Measurements from ENCODE around the gene PDGFA.

The PDGFA gene

DNA sequence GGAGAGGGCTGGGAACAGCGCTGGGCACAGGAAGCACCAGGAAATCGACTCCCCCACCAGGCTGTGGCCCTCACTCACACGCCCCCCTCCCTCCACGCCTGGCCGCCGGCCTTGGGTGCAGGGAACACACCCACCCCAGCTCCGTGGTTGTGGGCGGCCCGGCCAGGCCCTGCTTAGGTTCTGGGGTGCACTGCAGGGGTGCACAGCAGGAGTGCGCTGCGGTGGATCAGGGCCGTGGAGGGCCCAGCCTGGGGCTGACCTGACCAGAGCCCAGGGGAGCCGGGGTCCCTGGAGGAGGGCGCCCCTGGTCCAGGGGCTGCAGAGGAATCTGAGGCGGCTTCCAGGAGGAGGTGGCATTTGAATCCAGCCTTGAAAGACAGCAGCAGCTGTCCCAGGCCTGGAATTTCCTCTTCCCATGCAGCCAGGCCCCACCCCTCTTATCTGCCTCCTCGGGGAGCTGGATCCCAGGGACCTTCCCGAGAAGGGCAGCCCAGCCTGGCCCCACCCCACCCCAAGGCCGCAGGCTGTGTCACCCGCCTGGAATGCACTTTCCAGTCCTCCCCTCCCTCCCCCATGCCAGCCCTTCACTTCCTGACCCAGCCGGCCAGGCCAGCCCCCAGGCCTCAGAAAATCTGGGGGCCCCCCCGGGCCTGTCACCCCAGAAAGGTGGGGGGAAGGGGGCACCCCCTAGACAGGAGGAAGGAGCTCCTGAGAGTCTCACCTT lies 18.4 kb upstream of the PDGFA start:
- no peak overlapping the region for H3K4me3 ChIP-seq (ENCODE audit: low read depth, low read length)

- H3K4me3 ChIP-seq (ENCODE audit: low read depth, low read length), result no peak overlapping the region
These were observed 16.6 kb upstream of the PDGFA start for GRCh38 chr7:536231-536630.

GRCh38 chr7:534959-535358 lies 15.3 kb upstream of the PDGFA start:
- H3K4me3 ChIP-seq (ENCODE audit: low read depth, low read length), result no peak overlapping the region

GRCh38 chr7:534075-534474 lies 14.4 kb upstream of the PDGFA start:
- no peak overlapping the region for H3K4me3 ChIP-seq (ENCODE audit: low read depth, low read length)

DNA sequence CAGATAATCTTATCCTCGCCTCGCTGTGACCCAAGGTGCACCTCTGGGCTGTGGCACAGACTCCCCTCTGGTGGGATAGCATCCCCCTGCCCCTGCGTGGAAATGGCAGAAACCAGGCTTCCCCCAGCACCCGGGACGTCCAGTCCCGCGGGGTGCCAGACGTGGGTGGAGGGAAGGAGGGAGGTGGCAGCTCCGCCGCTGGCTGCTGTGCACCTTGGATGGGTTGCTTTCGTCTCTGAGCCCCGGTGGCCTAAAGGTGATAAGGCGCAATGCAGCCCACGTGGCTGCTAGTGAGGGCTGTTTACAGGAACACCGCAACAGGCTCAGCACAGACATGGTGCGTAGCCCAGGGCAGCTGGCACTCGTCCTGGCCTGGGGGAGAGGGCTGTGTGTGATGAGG lies 13.6 kb upstream of the PDGFA start:
- H3K4me3 ChIP-seq (ENCODE audit: low read depth, low read length), result no peak overlapping the region

DNA sequence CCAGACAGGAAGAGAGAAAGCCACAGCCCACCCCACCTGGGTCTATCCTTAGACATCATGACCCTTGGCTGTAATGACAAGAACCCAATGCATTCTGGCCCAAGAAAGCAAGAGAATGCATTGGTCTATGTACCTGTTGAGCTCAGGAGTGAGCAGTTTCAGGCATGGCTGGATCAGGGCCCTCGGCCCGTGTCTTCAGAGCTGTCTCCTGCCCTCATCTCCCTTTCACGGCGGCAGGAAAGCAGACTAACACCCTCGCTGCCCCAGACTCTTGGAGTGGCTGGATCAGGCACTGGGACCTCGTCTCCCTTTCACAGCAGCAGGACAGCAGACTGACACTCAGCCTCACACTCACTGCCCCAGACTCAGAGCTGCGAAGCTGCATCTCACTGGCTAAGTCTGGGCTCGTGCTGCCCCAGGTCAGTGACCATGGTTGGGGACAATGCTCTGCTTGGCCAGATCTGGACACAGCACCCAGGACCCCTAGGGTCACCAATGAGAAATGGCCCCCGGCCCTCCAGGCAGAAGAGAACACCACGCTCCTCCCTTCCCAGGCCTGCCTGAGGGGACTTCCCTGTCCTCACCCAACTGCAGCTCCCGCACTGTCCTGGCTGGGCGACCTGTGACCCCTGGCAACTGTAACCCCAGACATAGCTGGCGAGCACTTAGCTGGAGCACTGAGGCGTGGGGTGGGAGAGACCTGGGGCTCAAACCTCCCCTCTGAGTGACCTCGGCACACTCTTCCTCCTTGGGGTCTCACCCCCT lies 12.9 kb upstream of the PDGFA start:
- no peak overlapping the region for H3K4me3 ChIP-seq (ENCODE audit: low read depth, low read length)

GRCh38 chr7:531777-532176 lies 12.1 kb upstream of the PDGFA start:
- no peak overlapping the region for H3K4me3 ChIP-seq (ENCODE audit: low read depth, low read length)

- no peak overlapping the region for H3K4me3 ChIP-seq (ENCODE audit: low read depth, low read length)
These were observed 8.8 kb upstream of the PDGFA start for GRCh38 chr7:528451-528850.

DNA sequence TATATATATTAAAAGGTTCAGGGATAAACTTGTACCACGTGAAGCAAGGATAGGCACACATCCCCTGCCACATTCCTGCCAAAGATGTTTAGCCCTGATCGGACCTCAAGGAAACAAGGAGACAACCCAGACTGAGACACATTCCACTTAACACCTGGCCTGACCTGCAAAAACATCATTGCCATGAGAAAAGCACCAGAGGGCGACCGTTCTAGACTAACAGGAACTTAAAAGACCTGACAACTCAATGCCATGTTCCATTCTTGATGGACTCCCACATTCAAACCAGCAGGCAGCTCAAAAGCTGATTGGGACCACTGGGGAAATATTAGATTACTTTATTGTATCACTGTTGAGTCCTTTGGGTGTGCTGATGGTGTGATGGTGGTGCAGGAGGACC lies 8.1 kb upstream of the PDGFA start:
- no peak overlapping the region for H3K4me3 ChIP-seq (ENCODE audit: low read depth, low read length)

- no peak overlapping the region for H3K4me3 ChIP-seq (ENCODE audit: low read depth, low read length)
These were observed 6.9 kb upstream of the PDGFA start for GRCh38 chr7:526460-527034.

GRCh38 chr7:525740-526139 lies 6.1 kb upstream of the PDGFA start:
- H3K4me3 ChIP-seq (ENCODE audit: low read depth, low read length), result no peak overlapping the region

- H3K4me3 ChIP-seq (ENCODE audit: low read depth, low read length), result no peak overlapping the region
These were observed 5.2 kb upstream of the PDGFA start for GRCh38 chr7:524800-525199.

DNA sequence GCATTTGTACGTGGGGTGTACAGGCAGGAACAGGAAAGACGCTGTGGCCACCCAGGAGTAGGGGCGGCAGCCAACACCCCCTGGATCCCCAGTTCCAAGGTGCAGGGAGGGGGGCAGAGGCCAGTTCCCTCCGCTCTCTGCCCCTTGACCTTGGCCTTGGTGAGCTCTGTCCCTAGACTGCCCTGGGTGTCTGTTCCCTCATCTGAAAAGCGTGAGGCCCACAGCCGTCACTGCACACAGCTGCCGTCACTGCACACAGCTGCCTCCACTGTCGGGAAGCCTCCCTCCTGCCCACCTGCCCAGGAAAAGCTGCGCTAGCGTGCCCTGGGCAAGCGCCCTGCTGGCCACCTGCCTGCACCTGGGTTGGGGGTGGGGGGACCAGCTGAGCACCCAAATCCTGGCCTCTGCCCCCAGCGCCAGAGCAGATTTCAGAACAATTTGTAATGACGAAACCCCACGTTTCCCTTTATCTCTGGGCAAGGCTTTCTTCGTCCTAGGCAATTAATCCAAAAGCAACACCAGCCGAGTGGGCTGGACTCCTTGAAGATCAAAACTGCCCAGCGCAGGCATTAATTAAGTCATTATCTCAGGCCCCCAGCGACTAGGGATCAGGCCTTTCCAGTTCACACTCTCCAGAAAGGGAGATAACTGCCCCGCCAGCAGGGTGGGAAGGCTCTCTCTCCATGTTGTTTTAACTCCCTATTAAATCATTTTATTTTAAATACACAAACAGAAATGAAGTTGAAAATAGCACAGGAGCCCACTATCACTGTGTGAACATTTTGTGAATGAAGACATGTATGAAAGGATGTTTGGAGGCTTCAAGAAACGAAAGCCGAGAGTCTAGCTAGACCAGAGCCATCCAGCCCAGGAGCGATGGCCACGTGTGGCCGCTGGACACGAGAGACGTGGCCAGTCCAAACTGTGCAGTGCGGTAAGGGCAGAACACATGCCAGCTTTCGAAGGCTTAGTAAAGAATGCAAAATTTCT lies 4.0 kb upstream of the PDGFA start:
- H3K4me3 ChIP-seq (ENCODE audit: low read depth, low read length), result no peak overlapping the region

DNA sequence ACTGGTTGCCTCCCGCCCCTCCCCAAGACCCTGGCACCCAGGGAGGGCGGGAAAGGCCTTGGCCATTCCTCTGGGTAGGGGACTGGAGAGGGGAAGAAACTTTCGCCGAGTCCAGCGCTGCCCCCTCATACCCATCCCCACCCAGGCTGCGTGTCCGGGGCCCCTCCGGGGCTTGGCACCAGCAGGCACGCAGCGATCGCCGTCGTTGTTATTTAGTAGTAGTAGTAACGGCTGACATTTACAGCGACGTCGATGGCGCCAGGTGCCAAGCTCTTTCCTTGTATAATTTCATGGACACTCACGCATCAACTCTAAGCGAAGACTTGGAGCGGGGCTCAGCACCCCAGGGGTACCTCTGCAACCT lies 3.3 kb upstream of the PDGFA start:
- H3K4me3 ChIP-seq (ENCODE audit: low read depth, low read length), result no peak overlapping the region

DNA sequence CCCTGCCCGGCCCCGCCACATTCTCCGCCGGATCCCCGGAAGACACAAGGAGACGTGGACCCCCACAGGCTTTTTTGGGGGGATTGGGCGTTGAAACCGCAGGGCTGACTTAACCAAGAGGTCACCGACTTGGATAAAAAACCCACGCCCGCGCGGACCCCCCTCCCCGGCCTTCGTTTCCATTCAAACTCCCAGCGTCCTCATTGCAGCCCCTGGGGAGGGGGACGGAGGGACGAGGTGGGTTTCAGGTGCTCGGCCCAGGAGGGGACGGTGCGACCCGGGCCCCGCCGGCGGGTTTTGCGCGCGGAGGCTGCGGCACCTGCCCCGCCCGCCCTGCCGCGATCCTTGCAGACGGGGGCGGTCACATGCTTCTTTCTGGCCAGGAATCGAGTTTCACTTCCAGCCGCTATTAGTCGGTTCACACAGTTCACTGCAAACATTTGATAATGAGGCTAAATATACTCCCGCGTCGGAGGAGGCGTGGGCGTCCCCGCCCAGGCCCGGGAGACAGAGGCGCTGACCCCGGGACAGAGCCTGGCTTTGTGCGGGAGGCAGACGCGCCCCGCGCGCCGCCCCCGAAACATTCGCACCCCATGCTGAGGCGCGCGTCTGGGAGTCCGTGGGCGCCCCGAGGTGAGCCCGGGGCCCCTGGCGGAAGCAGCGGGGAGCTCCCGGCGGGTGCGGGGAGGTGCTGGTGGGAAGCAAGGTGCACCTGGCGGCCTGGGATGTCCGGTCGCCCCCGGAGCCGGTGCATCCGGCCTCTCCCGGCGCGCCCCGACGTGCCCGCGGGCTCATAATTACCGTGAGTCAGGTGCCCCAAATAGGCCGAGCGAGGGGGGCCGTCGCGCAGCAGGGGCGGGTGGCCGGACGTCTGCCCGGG lies 2.7 kb upstream of the PDGFA start:
- peak overlapping the region; percentile 13 for H3K4me3 ChIP-seq (ENCODE audit: low read depth, low read length)

DNA sequence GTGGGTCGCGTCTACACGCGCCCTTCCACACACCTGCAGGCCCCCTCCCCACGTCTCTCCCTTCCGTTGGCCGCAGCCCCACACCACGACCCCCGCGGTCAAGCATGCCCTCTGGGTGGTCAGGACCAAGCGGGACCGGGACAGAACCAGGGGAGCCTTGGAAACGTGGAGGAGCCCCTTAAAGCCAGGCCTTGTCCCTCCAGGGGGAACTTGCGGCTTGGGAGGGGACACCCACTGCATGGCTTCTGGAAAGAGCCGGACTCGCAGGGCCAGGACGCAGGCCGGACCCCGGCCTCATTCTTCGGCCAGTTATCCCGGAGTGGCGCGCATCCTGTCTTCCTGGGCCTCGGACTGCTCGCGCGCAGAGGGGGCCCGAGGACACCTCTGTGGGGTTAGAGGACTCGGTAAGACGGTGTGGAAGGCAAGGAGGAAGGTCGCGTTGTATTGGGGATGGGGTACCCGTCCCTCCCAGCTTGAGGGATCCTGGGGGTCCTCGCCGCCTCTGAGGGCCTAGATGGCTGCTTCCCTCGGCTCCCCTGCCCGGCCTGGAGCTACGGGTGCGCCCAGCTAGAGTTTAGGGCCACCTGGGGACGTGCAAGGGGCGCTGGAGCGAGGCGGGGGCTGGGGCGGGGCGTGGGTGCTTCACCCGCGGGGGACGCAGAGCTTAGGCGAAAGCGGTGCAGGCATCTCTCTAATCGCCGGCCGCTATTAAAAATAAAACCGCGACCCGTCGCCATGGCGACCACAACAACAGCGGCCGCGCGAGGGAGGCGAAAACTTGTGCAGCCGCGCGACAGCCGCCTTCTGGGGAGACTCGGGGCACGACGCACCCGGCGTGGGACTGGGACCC lies 1.8 kb upstream of the PDGFA start:
- no peak overlapping the region for H3K4me3 ChIP-seq (ENCODE audit: low read depth, low read length)

- peak overlapping the region; percentile 38 for H3K4me3 ChIP-seq (ENCODE audit: low read depth, low read length)
These were observed 986 bp upstream of the PDGFA start for GRCh38 chr7:520503-521161.

GRCh38 chr7:518630-519483 lies 789 bp downstream of the PDGFA start:
- H3K4me3 ChIP-seq (ENCODE audit: low read depth, low read length), result peak overlapping the region; percentile 70
